HL-60 (cell line): ENCODE results near the gene PRRX2.

Experiments used
- POLR2AphosphoS5 ChIP-seq: IDR thresholded peaks from 2 replicates; pipeline ENCODE4 v1.6.1; 2012; ENCODE audit warnings: low read depth
- REST ChIP-seq: IDR thresholded peaks from 2 replicates; pipeline ENCODE4 v1.6.1; 2012; ENCODE audit warnings: low read depth; ENCODE audit not compliant: insufficient replicate concordance
- TF ChIP-seq, protein P1 (sequence below): IDR thresholded peaks from one replicate; pipeline ENCODE4 v1.5.1; 2011; ENCODE audit warnings: low read length, control low read depth, inconsistent platforms; ENCODE audit not compliant: insufficient read depth

DNA sequence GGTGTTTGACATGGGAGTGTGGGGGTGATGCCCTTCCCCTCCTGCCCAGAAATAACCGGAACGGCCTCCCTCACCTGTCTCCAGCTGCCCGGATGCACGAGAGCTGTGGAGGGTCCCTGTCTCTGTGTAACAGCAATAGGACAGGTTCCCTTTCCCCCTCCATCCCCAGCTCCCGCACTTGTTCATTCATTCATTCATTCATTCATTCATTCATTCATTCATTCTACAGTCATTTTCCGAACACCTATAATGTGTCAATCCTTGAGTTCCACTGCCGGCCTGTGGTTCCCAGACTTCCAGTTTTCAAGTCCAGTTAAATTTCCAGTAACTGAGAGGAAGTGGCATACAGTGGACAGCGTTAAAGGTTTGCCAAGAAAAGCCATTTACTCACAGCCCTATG is 7.3 kb downstream of the PRRX2 start:
- TF ChIP-seq, protein P1, sequence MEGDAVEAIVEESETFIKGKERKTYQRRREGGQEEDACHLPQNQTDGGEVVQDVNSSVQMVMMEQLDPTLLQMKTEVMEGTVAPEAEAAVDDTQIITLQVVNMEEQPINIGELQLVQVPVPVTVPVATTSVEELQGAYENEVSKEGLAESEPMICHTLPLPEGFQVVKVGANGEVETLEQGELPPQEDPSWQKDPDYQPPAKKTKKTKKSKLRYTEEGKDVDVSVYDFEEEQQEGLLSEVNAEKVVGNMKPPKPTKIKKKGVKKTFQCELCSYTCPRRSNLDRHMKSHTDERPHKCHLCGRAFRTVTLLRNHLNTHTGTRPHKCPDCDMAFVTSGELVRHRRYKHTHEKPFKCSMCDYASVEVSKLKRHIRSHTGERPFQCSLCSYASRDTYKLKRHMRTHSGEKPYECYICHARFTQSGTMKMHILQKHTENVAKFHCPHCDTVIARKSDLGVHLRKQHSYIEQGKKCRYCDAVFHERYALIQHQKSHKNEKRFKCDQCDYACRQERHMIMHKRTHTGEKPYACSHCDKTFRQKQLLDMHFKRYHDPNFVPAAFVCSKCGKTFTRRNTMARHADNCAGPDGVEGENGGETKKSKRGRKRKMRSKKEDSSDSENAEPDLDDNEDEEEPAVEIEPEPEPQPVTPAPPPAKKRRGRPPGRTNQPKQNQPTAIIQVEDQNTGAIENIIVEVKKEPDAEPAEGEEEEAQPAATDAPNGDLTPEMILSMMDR, result no peak
- TF ChIP-seq REST (no peak), POLR2AphosphoS5 (no peak)
